Measurements from ENCODE around the gene TRPM2.

The TRPM2 gene

DNA sequence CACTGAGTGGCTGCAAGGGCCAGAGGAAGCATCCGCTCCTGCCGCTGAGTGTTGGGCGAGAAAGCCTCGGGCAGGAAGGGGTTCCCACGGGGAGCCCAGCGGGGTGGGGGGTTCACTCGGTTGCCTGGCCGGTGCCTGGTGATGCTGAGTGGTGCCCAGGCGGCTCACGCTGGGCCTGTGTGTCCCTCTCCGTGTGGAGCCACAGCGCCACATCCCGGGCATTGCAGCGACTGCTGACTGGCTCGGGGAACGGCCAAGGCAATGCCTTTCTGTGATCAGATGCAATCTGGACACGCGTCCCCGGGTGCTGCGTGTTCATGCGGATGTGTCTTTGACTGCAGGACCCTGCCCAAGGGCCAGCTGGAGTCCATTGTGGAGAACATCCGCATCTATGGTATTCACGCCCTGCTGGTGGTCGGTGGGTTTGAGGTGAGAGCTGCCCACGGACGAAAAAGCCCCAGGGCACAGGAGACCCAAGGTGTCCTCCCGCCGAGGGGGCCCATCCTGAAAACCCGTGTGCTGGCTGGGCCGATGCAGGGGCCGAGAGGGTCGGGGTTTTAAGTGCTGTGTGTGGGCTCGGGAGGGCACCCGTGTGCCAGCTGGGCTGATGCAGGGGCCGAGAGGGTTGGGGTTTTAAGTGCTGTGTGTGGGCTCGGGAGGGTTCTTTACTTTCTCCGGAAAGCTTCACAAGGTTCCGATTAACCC is 30.6 kb upstream of the TRPM2 start:
- no peak for DNase-seq

DNA sequence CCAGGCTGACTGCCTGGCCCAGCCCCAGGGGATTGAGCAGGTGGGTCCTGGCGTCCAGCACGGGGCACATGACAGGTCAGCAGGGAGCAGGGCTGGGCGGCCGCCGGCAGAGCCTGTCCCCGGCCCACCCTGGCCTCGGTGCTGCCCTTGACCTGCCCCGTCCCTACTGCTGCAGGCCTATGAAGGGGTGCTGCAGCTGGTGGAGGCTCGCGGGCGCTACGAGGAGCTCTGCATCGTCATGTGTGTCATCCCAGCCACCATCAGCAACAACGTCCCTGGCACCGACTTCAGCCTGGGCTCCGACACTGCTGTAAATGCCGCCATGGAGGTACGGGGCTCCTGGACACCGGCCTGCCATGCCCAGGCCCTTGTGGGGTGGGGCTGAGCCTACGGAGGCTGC is 29.8 kb upstream of the TRPM2 start:
- DNase-seq: no peak

DNA sequence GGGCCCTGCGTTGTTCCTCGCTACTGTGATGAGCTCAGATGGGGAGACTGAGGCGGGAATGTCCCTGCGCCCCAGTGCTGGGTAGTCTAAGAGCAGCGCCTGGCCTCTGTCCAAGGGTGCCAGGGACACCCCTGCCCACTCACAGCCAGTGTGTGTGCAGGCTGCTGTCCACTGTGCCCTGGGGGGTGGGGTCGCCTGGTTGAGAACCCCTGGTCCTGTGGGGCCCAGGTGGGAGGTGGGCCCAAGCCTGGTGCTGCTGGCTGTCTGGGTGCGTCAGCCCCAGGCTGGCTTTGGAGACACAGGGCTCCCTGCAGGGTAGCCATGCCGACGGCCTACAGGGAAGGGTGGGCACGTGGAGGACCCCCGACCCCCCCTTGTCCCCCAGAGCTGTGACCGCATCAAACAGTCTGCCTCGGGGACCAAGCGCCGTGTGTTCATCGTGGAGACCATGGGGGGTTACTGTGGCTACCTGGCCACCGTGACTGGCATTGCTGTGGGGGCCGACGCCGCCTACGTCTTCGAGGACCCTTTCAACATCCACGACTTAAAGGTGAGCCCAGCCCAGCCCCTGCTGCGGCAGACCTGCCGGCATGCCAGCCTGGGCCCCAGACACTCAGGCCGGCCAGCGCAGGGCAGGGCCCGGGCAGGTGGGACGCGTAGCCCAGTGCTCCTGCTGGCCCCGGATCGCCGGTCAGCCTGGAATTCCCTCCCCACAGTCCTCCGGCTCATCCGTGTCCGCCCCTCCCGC is 29.1 kb upstream of the TRPM2 start:
- no peak for DNase-seq

DNA sequence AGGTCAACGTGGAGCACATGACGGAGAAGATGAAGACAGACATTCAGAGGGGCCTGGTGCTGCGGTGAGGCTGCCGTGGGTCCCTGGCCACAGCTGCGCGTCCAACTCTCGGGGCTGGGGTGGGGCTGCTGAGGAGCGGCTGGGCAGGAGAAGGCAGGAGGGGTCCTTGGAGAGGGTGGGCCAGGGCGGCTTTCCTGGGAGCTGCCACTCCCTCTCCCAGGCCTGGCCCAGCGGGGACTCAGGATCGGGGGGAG is 28.6 kb upstream of the TRPM2 start:
- DNase-seq: no peak

DNA sequence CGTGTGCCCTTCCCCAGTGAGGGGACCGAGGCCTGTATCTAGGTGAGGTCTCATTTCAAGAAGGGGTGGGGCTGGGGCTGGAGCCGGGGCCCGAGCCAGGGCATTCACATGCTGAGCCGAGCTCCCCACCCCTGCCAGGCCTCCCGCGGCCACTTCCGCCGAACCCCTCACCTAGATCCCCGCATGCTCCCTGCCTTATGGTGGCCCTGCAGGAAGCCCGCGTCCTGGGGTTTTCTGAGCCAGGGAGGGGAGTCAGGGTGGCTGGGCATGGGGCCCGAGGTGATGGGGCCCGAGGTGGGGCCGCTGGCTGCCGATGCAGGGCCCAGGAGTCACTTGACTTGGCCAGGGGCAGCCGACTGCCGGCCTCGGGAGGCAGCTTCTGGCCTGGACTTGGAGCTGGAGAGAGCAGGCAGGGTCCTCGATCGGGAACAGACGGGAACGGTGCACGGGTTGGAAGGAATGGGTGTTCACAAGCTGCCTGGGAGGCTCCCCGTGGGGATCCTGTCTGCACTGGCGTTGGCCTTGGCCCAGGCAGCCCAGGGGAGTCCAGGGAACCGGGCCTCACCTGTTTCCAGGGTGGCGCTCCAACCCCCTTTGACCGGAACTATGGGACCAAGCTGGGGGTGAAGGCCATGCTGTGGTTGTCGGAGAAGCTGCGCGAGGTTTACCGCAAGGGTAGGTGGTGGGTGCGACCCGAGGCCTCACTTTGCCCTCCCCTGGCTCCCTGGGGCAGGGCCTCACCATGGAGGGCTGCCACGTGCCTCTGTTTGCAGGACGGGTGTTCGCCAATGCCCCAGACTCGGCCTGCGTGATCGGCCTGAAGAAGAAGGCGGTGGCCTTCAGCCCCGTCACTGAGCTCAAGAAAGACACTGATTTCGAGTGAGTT is 27.8 kb upstream of the TRPM2 start:
- DNase-seq: no peak

DNA sequence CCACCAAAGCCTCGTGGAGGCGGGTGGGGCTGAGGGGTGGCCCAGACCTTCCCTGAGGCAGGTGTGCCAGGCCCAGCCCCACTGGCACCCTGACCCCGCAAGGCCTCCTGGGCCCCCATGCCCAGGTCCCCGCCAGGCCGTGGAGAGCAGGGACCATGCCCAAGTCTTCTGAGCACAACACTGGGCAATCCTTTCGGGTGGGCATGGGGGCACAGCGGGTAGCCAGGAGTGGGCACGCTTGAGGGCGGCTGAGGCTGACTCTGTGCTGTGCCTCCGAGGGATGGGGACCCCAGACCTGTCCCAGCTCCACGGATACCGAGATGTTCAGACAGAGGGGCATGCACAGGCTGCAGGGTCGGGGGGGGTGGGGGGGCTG is 27.2 kb upstream of the TRPM2 start:
- no peak for DNase-seq

DNA sequence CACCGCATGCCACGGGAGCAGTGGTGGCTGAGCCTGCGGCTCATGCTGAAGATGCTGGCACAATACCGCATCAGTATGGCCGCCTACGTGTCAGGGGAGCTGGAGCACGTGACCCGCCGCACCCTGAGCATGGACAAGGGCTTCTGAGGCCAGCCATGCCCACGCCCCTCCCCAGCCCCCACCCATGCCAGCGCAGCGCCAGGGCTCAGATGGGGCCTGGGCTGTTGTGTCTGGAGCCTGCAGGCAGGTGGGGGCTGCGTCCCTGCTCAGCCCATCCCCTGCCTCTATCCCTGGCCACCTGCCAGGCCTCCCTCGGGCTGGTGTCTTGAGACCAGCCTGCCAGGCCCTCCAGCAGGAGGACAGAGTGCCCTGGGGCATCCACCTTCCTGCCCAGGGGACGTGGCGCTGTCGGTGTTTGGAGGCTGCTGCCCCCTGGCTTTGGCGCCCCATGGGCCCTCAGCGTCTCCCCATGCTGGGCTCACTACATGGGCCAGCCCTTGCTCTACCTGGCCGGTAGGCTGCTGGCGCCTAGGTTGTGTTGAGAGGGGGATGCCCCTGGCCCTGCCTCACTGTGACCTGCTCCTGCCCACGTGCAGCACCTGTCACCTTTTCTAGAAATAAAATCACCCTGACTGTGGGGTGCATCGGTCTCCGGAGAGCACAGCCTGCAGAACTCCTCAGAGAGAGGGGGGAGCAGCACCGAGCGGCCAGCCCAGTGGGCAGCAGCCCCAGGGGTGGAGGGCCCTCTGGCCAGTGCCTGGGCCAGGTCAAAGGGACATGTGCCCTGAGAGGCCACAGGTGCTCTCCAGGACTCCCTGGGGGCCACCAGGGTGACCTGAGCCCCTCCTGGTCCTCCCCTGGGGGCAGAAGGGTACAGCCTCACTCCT is 26.5 kb upstream of the TRPM2 start:
- no peak for DNase-seq

DNA sequence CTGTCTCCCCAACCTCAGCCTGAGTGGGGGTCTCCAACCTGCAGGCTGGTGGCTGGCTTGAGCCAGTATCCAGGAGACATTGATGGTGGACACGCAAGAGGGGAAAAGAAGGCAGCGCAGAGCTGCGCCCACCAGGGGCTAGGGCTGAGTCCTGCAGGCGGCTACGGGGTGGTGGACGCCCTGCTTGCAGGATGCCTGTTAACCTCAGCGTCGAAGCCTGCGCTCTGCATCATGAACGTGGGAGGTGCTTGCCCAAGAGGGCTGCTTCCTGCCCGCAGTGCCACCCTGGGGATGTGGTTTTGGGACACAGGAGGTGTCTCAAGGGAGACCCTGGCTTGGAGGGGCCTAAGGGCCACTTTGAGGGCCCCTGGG is 25.8 kb upstream of the TRPM2 start:
- DNase-seq: no peak

DNA sequence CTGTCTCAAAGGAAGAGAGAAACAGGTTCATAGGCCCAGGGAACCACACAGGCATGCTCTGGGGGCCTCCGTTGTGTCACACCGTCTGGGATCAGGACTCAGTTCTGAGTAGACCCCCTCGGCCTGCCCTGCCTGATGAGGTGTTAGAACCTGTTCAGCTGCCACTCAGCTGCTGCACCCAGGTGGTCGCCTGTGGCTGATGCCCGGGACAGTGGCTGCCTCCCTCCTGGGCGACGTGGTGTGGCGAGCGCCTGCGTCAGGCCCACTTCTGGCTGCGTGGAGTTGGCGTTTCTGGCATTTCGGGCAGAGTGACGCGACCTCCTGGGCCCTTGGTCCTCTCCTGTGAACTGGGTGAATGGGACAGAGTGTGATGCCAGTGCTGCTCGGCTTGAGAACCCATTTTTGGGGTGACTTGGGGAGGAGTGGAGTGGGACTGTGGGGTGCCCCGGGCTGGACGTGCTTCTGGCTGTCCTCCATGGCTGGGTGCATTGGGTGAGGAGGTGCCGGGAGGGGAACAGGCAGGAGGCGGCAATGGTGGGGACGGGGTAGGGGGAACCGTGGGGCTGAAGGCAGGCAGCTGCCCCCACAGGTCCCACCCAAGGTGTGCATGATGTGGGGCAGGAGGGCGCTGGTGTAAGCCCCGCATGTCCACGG is 25.1 kb upstream of the TRPM2 start:
- no peak for DNase-seq

DNA sequence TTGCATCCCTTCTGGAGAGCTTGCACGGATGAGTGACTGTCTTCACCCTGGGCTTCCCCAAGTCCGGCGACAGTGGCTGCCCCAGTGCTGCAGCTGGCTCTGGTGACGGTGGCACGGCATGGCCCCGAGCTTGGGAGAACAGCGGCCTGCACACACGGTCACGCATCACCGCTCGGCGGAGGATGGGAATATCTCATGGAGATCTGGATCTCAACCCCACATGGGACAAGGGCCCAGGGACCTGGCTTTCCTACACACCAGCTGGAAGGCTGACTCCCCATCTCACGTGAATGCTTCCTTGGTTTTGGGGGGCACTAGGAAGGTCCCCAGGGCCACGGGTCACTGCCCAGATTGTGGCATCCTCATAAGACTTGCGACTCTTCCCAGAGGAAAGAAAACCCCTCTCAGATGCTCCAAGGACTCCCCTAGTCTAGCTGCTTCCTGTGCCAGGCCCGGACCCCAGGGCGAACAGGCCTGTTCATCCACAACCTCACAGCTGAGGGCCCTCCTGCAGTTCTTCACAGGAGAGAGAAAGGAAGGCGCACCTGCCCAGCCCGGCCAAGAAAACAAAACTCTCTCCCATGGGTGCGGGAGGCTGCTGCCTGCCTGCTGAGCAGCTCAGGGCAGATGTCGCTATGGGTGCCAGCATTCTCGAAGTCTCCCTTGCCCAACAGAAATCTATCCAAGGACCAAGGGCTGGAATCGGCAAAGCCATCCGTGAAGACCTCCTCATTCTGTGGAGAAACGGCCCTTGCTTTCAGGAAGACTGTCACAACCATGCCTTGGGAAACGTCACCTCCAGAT is 24.1 kb upstream of the TRPM2 start:
- DNase-seq: no peak

DNA sequence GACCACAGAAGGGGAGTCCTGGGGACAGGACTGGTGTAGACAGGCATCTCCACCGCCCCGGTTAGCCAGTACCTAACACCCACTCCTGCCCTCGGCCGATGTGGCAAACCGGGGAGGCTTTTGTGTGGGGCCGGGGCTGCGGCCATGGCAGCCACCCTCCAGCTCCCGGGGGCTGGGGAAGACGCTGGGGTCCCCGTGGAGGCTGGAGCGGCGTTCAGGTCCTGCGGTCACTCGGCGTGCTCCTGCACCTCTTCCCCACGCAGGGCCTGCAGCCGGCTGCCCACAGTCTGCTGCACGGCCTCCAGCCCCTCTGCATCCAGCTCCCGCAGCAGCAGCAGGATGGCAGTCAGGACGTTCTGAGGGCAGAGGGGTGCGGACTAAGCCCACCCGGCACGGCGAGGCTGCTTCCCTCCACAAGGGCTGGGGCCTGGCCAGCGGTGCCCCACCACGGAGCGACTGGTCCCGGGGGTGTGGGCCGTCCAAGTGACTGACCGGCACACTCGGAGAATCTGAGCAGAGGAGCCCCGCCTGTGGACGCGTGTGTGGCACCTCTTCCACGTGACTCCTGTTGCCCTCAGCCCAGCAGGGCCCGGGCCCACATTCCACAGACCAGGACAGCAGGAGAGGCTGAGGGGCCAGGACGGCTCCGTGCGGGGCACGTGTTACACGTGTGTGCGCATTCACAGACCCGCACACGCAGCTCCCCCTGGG is 23.3 kb upstream of the TRPM2 start:
- DNase-seq: no peak

DNA sequence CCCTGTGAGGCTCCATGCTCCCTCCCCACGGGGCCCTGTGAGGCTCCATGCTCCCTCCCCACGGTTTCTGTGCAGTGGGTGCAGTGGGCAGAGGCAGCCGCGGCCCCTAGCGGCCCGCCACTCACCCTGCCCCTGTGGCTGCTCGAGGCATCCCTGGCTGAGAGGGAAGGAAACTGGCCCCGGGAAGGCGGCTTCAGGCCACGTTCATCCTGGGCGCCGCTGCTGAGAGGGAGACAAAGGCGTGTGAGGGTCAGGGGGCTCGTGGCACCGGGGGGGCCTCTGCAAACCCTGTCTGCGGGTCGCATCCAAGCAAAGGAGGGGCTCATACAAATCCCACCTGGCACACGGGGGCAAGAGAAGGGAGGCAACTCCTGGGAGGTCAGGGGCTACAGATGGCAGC is 22.7 kb upstream of the TRPM2 start:
- no peak for DNase-seq

DNA sequence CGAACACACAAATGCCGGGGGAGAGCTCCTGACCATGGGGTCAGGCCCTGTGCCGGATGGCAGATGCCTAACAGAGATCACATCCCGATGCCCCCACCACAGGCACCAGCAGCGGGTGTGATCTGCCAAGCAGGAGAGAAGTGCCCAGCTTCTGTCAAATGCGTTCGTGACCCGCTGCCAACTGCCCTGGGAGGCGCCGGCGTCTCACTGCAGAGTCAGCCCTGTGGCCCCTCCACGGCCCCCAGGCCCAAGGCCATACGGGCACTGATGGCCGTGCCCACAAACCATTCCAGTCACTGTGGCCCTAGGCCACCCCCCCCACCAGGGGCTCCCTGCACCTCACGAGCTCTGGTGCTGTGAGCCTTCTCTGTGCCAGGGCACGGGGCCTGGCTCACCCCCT is 22.2 kb upstream of the TRPM2 start:
- DNase-seq: no peak

DNA sequence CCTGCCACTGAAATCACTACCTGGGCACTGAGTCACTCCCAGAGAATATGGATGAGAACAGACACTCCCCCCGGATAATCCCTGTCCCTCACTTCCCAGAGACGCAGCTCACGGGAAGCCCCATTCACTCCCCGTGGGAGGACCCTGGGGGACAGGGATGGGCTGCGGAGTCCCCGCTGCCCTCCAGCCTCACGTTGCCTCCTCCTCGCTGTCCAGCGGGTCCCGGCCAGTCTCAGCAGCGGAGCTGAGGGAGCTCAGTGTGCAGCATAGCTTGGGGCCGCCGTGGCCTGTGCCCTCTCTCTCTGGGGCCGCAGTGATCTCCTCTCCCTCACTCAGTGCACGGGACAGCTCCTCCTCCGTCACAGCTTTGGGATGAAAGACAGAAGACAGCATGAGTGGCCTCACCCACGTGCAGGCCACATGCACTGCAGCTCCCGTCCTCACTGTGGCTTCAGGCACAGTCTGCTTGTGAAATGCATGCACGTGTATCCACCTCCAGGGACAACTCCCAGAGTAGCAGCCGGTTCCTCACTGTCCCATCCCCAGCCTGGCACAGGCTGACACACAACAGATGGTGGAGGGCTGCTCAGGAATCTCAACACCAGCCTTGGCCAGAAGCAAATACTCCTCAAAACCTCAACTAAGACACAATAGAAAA is 21.6 kb upstream of the TRPM2 start:
- DNase-seq: no peak

DNA sequence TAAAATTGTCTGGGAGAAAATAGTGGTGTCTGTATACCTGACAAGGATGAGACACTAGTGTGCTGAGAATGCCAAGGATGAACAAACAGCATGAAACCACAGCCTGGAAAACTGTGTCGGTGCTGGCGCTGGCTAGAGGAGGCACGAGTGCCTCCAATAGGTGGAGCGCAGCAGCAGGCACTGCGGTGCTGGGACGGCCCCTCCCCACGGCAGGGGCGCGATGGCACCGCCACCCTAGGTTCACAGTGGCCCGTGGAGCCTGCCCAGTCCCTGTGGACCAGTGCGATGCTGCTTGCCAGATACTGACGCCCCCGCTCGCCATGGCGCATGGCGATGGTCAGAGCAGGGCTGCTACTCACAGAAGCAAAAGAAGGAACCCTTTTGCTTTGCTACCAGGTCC is 21.0 kb upstream of the TRPM2 start:
- no peak for DNase-seq

DNA sequence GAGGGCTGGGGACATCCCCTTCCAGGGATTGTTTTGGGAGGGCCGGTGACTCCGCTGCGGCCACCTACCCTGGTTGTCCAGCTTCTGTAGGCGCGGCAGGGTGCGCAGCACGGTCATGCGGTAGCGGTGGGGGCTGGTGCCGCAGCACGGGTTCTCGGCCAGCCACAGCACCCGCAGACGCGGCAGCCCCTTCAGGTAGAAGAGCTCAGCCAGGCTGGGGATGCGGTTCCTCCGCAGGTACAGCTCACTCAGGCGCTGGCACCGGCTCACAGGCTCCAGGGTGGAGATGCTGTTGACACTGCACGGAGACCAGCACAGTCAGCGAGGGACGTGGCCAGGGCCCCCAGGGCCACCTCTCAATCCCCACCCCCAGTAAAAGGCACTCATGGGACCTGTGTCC is 20.5 kb upstream of the TRPM2 start:
- DNase-seq: no peak

DNA sequence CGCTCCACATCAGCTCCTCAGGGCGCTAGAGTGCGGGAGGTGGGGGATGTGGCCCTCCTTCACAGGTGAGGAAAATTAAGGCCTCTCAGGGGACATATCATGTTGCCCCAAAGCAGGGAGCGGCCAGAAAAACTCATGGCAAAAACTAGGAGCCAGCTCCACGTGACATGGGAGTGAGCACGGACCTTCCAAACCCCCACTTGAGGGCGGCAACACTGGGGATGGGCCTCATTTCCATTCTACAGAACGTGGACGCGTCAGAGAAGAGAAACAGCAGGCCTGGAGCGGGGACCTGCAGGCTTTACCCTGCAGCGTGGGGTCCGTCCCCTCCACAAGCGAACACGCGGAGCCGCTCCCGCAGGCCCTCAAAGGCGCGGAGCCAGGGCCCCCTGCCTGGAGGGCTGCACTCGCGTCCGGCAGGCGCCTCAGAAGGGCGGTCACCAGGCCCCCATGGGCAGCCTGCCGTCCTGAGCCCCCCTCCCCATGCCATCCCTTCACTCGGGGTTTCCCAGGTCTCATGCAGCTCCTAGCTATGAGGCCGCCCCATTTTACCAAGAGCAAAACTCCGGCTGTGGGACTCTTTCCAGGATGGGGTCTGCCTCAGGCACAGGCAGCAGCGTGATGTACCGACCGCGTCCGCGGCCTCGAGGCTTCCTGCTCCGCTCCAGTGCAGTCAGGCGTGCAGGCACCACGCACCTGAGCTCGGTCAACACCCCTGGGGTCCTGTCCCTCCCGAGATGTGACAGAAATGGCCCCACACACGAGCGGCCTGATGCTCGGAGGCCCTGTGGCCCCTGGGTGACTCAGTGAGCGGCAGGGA is 19.7 kb upstream of the TRPM2 start:
- DNase-seq: no peak

DNA sequence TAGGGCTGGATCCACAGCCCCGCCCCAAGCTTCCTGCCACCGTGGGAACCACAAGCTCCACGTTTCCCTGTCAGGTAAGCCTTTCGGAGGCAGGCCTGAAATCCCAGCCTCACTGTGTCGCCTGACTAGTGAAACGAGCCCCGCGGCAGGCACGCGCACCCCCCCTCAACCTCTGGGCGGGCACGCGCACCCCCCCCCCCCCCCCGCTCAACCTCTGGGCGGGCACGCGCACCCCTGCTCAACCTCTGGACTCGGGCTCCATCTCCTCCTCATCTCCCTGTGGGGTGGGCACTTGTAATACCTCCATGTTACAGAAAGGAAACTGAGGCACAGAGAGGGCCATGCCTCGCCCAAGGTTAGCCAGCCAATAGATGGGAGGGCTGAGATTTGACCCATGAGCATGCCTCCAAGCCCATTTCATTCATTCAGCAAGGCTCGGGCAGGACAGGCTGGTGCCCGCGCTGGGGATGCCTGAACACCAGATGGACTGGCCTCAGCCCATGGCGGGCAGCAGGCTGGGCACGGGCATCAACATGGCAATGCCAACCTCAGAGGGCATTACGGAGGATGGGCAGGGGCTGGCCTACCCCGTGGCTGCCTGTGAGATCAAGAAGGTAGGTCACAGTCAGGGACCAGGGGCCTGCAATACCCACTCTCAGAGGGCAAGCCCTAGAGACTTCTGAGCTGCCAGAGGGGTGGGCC is 18.9 kb upstream of the TRPM2 start:
- DNase-seq: no peak

Measured in CD4-positive, alpha-beta T cell treated with Interleukin-21 for 1 hour (primary cell).